Liver (tissue), 3 donors: ENCODE data around the gene CEL.

Experiments used
- EGR1 ChIP-seq, 2 donors: IDR thresholded peaks; 2 replicates each; pipeline ENCODE4 v1.6.1; 2016 to 2018; ENCODE audit warnings: antibody characterized with exemption in 2 of 2, low read depth in 2 of 2
- MAX ChIP-seq: IDR thresholded peaks from 2 replicates; pipeline ENCODE4 v1.6.1; 2016; ENCODE audit warnings: antibody characterized with exemption
- SP1 ChIP-seq: IDR thresholded peaks from 2 replicates; pipeline ENCODE4 v1.6.1; 2018; ENCODE audit warnings: antibody characterized with exemption, mild to moderate bottlenecking
- TF ChIP-seq, protein P1 (sequence below): fragments of 150-350 bp; IDR thresholded peaks from 2 replicates; pipeline ENCODE4 v1.5.1; 2017; ENCODE audit warnings: improper control_type of control experiment, low read depth, low read length; ENCODE audit not compliant: missing input control
- TF ChIP-seq, protein P2 (sequence below): IDR thresholded peaks from 2 replicates; pipeline ENCODE4 v1.6.1; 2016; ENCODE audit warnings: antibody characterized with exemption, mild to moderate bottlenecking
- TF ChIP-seq, protein P3 (sequence below): IDR thresholded peaks from 2 replicates; pipeline ENCODE4 v1.6.1; 2016; ENCODE audit warnings: antibody characterized with exemption
- donor health status: healthy.
- donor health status: healthy.

DNA sequence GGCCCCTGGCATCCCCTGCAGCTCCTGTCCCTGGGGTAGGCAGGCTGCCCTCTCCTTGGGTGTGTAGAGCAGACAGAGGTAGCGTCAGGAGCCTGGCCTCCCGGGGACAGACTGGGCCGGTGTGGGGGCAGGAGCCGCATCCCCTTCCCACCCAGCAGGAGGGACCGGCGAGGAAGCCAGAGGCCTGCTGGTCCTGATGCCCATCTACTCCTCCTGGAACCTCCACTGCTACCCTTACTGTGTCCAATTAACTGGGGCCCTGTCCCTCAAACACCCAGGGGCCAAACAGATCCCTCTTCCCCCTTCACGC is 43.6 kb downstream of the CEL start:
- TF ChIP-seq, protein P1, sequence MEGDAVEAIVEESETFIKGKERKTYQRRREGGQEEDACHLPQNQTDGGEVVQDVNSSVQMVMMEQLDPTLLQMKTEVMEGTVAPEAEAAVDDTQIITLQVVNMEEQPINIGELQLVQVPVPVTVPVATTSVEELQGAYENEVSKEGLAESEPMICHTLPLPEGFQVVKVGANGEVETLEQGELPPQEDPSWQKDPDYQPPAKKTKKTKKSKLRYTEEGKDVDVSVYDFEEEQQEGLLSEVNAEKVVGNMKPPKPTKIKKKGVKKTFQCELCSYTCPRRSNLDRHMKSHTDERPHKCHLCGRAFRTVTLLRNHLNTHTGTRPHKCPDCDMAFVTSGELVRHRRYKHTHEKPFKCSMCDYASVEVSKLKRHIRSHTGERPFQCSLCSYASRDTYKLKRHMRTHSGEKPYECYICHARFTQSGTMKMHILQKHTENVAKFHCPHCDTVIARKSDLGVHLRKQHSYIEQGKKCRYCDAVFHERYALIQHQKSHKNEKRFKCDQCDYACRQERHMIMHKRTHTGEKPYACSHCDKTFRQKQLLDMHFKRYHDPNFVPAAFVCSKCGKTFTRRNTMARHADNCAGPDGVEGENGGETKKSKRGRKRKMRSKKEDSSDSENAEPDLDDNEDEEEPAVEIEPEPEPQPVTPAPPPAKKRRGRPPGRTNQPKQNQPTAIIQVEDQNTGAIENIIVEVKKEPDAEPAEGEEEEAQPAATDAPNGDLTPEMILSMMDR: no peak
- TF ChIP-seq EGR1 (IDR thresholded peaks at IDR 0.05; ENCODE audit: low read depth in 2 of 2) (no peak), SP1 (no peak), MAX (no peak)
- TF ChIP-seq, protein P2, sequence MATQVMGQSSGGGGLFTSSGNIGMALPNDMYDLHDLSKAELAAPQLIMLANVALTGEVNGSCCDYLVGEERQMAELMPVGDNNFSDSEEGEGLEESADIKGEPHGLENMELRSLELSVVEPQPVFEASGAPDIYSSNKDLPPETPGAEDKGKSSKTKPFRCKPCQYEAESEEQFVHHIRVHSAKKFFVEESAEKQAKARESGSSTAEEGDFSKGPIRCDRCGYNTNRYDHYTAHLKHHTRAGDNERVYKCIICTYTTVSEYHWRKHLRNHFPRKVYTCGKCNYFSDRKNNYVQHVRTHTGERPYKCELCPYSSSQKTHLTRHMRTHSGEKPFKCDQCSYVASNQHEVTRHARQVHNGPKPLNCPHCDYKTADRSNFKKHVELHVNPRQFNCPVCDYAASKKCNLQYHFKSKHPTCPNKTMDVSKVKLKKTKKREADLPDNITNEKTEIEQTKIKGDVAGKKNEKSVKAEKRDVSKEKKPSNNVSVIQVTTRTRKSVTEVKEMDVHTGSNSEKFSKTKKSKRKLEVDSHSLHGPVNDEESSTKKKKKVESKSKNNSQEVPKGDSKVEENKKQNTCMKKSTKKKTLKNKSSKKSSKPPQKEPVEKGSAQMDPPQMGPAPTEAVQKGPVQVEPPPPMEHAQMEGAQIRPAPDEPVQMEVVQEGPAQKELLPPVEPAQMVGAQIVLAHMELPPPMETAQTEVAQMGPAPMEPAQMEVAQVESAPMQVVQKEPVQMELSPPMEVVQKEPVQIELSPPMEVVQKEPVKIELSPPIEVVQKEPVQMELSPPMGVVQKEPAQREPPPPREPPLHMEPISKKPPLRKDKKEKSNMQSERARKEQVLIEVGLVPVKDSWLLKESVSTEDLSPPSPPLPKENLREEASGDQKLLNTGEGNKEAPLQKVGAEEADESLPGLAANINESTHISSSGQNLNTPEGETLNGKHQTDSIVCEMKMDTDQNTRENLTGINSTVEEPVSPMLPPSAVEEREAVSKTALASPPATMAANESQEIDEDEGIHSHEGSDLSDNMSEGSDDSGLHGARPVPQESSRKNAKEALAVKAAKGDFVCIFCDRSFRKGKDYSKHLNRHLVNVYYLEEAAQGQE: no peak
- TF ChIP-seq, protein P3, sequence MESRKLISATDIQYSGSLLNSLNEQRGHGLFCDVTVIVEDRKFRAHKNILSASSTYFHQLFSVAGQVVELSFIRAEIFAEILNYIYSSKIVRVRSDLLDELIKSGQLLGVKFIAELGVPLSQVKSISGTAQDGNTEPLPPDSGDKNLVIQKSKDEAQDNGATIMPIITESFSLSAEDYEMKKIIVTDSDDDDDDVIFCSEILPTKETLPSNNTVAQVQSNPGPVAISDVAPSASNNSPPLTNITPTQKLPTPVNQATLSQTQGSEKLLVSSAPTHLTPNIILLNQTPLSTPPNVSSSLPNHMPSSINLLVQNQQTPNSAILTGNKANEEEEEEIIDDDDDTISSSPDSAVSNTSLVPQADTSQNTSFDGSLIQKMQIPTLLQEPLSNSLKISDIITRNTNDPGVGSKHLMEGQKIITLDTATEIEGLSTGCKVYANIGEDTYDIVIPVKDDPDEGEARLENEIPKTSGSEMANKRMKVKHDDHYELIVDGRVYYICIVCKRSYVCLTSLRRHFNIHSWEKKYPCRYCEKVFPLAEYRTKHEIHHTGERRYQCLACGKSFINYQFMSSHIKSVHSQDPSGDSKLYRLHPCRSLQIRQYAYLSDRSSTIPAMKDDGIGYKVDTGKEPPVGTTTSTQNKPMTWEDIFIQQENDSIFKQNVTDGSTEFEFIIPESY: no peak
